KMS-11 (cell line): ENCODE data around the gene RBM15.

Experiments used
- H2AFZ ChIP-seq: fragments of 200-600 bp; sonication (generic); 2 replicates; pipeline ENCODE4 v1.6.1; 2016; ENCODE audit warnings: antibody characterized with exemption, mixed run types, low read depth
- H3K27ac ChIP-seq: fragments of 200-600 bp; sonication (generic); 2 replicates; pipeline ENCODE4 v1.6.1; 2016; ENCODE audit warnings: mild to moderate bottlenecking, mixed run types
- H3K27me3 ChIP-seq: fragments of 200-600 bp; sonication (generic); 2 replicates; pipeline ENCODE4 v1.6.1; 2017; ENCODE audit warnings: mild to moderate bottlenecking, low read depth, mixed run types, moderate library complexity; ENCODE audit not compliant: insufficient read depth
- H3K36me3 ChIP-seq: fragments of 200-600 bp; sonication (generic); 2 replicates; pipeline ENCODE4 v1.6.1; 2017; ENCODE audit warnings: mild to moderate bottlenecking, mixed run types; ENCODE audit not compliant: insufficient read depth
- H3K4me1 ChIP-seq: fragments of 200-600 bp; sonication (generic); 2 replicates; pipeline ENCODE4 v1.6.1; 2016; ENCODE audit warnings: mild to moderate bottlenecking, low read depth, mixed run types; ENCODE audit not compliant: poor library complexity, severe bottlenecking
- H3K4me2 ChIP-seq: fragments of 200-600 bp; sonication (generic); 2 replicates; pipeline ENCODE4 v1.7.0; 2016; ENCODE audit warnings: mild to moderate bottlenecking, mixed run types
- H3K4me3 ChIP-seq: fragments of 200-600 bp; sonication (generic); IDR thresholded peaks from 2 replicates; pipeline ENCODE4 v1.6.1; 2017; ENCODE audit warnings: low read depth, low read length, mixed read lengths; ENCODE audit not compliant: insufficient read depth
- H3K79me2 ChIP-seq: fragments of 200-600 bp; sonication (generic); 2 replicates; pipeline ENCODE4 v1.6.1; 2016; ENCODE audit warnings: low read depth, mixed run types; ENCODE audit not compliant: insufficient read depth
- H3K9ac ChIP-seq: fragments of 200-600 bp; sonication (generic); 2 replicates; pipeline ENCODE4 v1.6.1; 2016; ENCODE audit warnings: mild to moderate bottlenecking, mixed run types
- H4K20me1 ChIP-seq: fragments of 200-600 bp; sonication (generic); 2 replicates; pipeline ENCODE4 v1.6.1; 2016; ENCODE audit warnings: mild to moderate bottlenecking, mixed run types; ENCODE audit not compliant: insufficient read depth
- CTCF ChIP-seq: fragments of 200-600 bp; sonication (generic); conservative IDR thresholded peaks from 2 replicates; pipeline ENCODE4 v1.6.1; 2017; ENCODE audit warnings: low read depth, mild to moderate bottlenecking, antibody characterized with exemption, low read length, moderate library complexity, mixed read lengths

The RBM15 gene

GRCh38 chr1:110305900-110306420, 33.2 kb upstream of the RBM15 start:
- no peaks in the 10 kb centered on the region for H3K79me2 ChIP-seq
- H4K20me1 ChIP-seq, result no peaks in the 10 kb centered on the region
- no peak for TF ChIP-seq CTCF
- H2AFZ ChIP-seq, result no peak overlapping the region
- H3K9ac ChIP-seq, result no peak overlapping the region
- no peaks in the 10 kb centered on the region for H3K4me1 ChIP-seq
- H3K4me2 ChIP-seq, result no peak overlapping the region
- no peaks in the 10 kb centered on the region for H3K36me3 ChIP-seq
- no peak overlapping the region for H3K27ac ChIP-seq
- no peaks in the 10 kb centered on the region for H3K27me3 ChIP-seq
- H3K4me3 ChIP-seq, result no peak overlapping the region

GRCh38 chr1:110307239-110307974, 31.8 kb upstream of the RBM15 start:
- no peaks in the 10 kb centered on the region for H4K20me1 ChIP-seq
- no peak overlapping the region for H3K9ac ChIP-seq
- no peaks in the 10 kb centered on the region for H3K36me3 ChIP-seq
- H3K27ac ChIP-seq, result no peak overlapping the region
- TF ChIP-seq CTCF, result no peak
- H3K4me3 ChIP-seq, result no peak overlapping the region
- H3K4me2 ChIP-seq, result no peak overlapping the region
- H3K79me2 ChIP-seq, result no peaks in the 10 kb centered on the region
- H2AFZ ChIP-seq, result no peak overlapping the region
- no peaks in the 10 kb centered on the region for H3K4me1 ChIP-seq
- H3K27me3 ChIP-seq, result no peaks in the 10 kb centered on the region

- no peaks in the 10 kb centered on the region for H4K20me1 ChIP-seq
These were observed 30.9 kb upstream of the RBM15 start for GRCh38 chr1:110308247-110308646.

GRCh38 chr1:110309139-110309538, 30.0 kb upstream of the RBM15 start:
- H3K27ac ChIP-seq, result no peak overlapping the region

More at GRCh38 chr1:110308247-110308646, 30.9 kb upstream of the RBM15 start:
- Histone ChIP-seq H3K9ac (no peak overlapping the region), H3K4me3 (no peak overlapping the region), H3K27me3 (no peaks in the 10 kb centered on the region), H3K4me1 (no peaks in the 10 kb centered on the region), H3K36me3 (no peaks in the 10 kb centered on the region), H3K27ac (no peak overlapping the region), H3K4me2 (no peak overlapping the region), H2AFZ (no peak overlapping the region), H3K79me2 (no peaks in the 10 kb centered on the region)
- TF ChIP-seq CTCF, result no peak

More at GRCh38 chr1:110309139-110309538, 30.0 kb upstream of the RBM15 start:
- Histone ChIP-seq H3K9ac (no peak overlapping the region), H3K36me3 (no peaks in the 10 kb centered on the region), H3K4me1 (no peaks in the 10 kb centered on the region), H3K27me3 (no peaks in the 10 kb centered on the region), H4K20me1 (no peaks in the 10 kb centered on the region), H3K79me2 (no peaks in the 10 kb centered on the region), H2AFZ (no peak overlapping the region), H3K4me3 (no peak overlapping the region), H3K4me2 (no peak overlapping the region)
- TF ChIP-seq CTCF, result no peak
